Measurements from ENCODE around the gene ADAMTS8. TPM values are rescaled to one million over a fixed set of nuclear protein-coding genes. Genes with fewer than 3 reads are reported as not detected.

The ADAMTS8 gene
- total and polyA plus RNA-seq, 2 donors: 0.14 to 0.37 TPM

- H3K4me1 ChIP-seq (ENCODE audit: control insufficient read depth in 2 of 2, insufficient read depth in 2 of 2, low read length in 2 of 2): no peaks in the 10 kb centered on the region
- no peaks in the 10 kb centered on the region for H3K9me3 ChIP-seq (ENCODE audit: control insufficient read depth in 2 of 2, insufficient read depth in 1 of 2, low read length in 1 of 2)
- no peaks in the 10 kb centered on the region for H3K36me3 ChIP-seq (ENCODE audit: control insufficient read depth in 2 of 2, insufficient read depth in 2 of 2, low read length in 1 of 2)
- H3K27ac ChIP-seq (ENCODE audit: low read depth in 1 of 2, low read length in 1 of 2): no peak overlapping the region
- 88% methylated on average over 7 of the region's 7 CpGs for WGBS
- H3K4me3 ChIP-seq (ENCODE audit: low read length in 2 of 2): no peak overlapping the region
- H3K27me3 ChIP-seq (ENCODE audit: control insufficient read depth in 2 of 2, insufficient read depth in 1 of 2, low read length in 1 of 2): peaks cover 0 to 2% of the 10 kb centered on the region in 2 donors
- no peak for DNase-seq (ENCODE audit: low read depth in 6 of 9, low spot score in 9 of 9)
Observed at GRCh38 chr11:130407978-130408377, 20.4 kb downstream of the ADAMTS8 start.

- Histone ChIP-seq H3K27ac (ENCODE audit: low read depth in 1 of 2, low read length in 1 of 2) (no peak overlapping the region), H3K27me3 (ENCODE audit: control insufficient read depth in 2 of 2, insufficient read depth in 1 of 2, low read length in 1 of 2) (peaks cover 0 to 15% of the 10 kb centered on the region in 2 donors), H3K4me1 (ENCODE audit: control insufficient read depth in 2 of 2, insufficient read depth in 2 of 2, low read length in 2 of 2) (no peaks in the 10 kb centered on the region), H3K9me3 (ENCODE audit: control insufficient read depth in 2 of 2, insufficient read depth in 1 of 2, low read length in 1 of 2) (no peaks in the 10 kb centered on the region), H3K4me3 (ENCODE audit: low read length in 2 of 2) (no peak overlapping the region), H3K36me3 (ENCODE audit: control insufficient read depth in 2 of 2, insufficient read depth in 2 of 2, low read length in 1 of 2) (no peaks in the 10 kb centered on the region)
- 96% methylated on average over 11 of the region's 11 CpGs for WGBS
- DNase-seq (ENCODE audit: low read depth in 6 of 9, low spot score in 9 of 9): no peak
Observed at GRCh38 chr11:130405428-130405827, 23.0 kb downstream of the ADAMTS8 start.

- H3K36me3 ChIP-seq (ENCODE audit: control insufficient read depth in 2 of 2, insufficient read depth in 2 of 2, low read length in 1 of 2): no peaks in the 10 kb centered on the region
- no peak overlapping the region for H3K27ac ChIP-seq (ENCODE audit: low read depth in 1 of 2, low read length in 1 of 2)
- DNase-seq (ENCODE audit: low read depth in 6 of 9, low spot score in 9 of 9): no peak
- H3K27me3 ChIP-seq (ENCODE audit: control insufficient read depth in 2 of 2, insufficient read depth in 1 of 2, low read length in 1 of 2): peaks cover 0 to 19% of the 10 kb centered on the region in 2 donors
- WGBS: 96% methylated on average over 5 of the region's 5 CpGs
- H3K4me1 ChIP-seq (ENCODE audit: control insufficient read depth in 2 of 2, insufficient read depth in 2 of 2, low read length in 2 of 2): no peaks in the 10 kb centered on the region
- no peaks in the 10 kb centered on the region for H3K9me3 ChIP-seq (ENCODE audit: control insufficient read depth in 2 of 2, insufficient read depth in 1 of 2, low read length in 1 of 2)
- no peak overlapping the region for H3K4me3 ChIP-seq (ENCODE audit: low read length in 2 of 2)
Observed at GRCh38 chr11:130404727-130405126, 23.7 kb downstream of the ADAMTS8 start.

GRCh38 chr11:130403967-130404366 lies 24.4 kb downstream of the ADAMTS8 start:
- DNase-seq (ENCODE audit: low read depth in 6 of 9, low spot score in 9 of 9): no peak
- Histone ChIP-seq H3K36me3 (ENCODE audit: control insufficient read depth in 2 of 2, insufficient read depth in 2 of 2, low read length in 1 of 2) (no peaks in the 10 kb centered on the region), H3K9me3 (ENCODE audit: control insufficient read depth in 2 of 2, insufficient read depth in 1 of 2, low read length in 1 of 2) (no peaks in the 10 kb centered on the region), H3K4me3 (ENCODE audit: low read length in 2 of 2) (no peak overlapping the region), H3K4me1 (ENCODE audit: control insufficient read depth in 2 of 2, insufficient read depth in 2 of 2, low read length in 2 of 2) (no peaks in the 10 kb centered on the region), H3K27ac (ENCODE audit: low read depth in 1 of 2, low read length in 1 of 2) (no peak overlapping the region), H3K27me3 (ENCODE audit: control insufficient read depth in 2 of 2, insufficient read depth in 1 of 2, low read length in 1 of 2) (peaks cover 0 to 19% of the 10 kb centered on the region in 2 donors)
- 95% methylated on average over 3 of the region's 3 CpGs for WGBS

- DNase-seq (ENCODE audit: low read depth in 6 of 9, low spot score in 9 of 9): no peak
- H3K27ac ChIP-seq (ENCODE audit: low read depth in 1 of 2, low read length in 1 of 2): no peak overlapping the region
- no peaks in the 10 kb centered on the region for H3K4me1 ChIP-seq (ENCODE audit: control insufficient read depth in 2 of 2, insufficient read depth in 2 of 2, low read length in 2 of 2)
- H3K4me3 ChIP-seq (ENCODE audit: low read length in 2 of 2): no peak overlapping the region
- WGBS: 86% methylated on average over 11 of the region's 11 CpGs
- H3K27me3 ChIP-seq (ENCODE audit: control insufficient read depth in 2 of 2, insufficient read depth in 1 of 2, low read length in 1 of 2): peaks cover 0 to 19% of the 10 kb centered on the region in 2 donors
- no peaks in the 10 kb centered on the region for H3K36me3 ChIP-seq (ENCODE audit: control insufficient read depth in 2 of 2, insufficient read depth in 2 of 2, low read length in 1 of 2)
- no peaks in the 10 kb centered on the region for H3K9me3 ChIP-seq (ENCODE audit: control insufficient read depth in 2 of 2, insufficient read depth in 1 of 2, low read length in 1 of 2)
Observed at GRCh38 chr11:130403271-130403804, 25.1 kb downstream of the ADAMTS8 start.

GRCh38 chr11:130402570-130402969 lies 25.8 kb downstream of the ADAMTS8 start:
- 57% methylated on average over 2 of the region's 2 CpGs for WGBS
- Histone ChIP-seq H3K4me3 (ENCODE audit: low read length in 2 of 2) (no peak overlapping the region), H3K9me3 (ENCODE audit: control insufficient read depth in 2 of 2, insufficient read depth in 1 of 2, low read length in 1 of 2) (no peaks in the 10 kb centered on the region), H3K27ac (ENCODE audit: low read depth in 1 of 2, low read length in 1 of 2) (no peak overlapping the region), H3K4me1 (ENCODE audit: control insufficient read depth in 2 of 2, insufficient read depth in 2 of 2, low read length in 2 of 2) (no peaks in the 10 kb centered on the region), H3K27me3 (ENCODE audit: control insufficient read depth in 2 of 2, insufficient read depth in 1 of 2, low read length in 1 of 2) (peaks cover 0 to 19% of the 10 kb centered on the region in 2 donors), H3K36me3 (ENCODE audit: control insufficient read depth in 2 of 2, insufficient read depth in 2 of 2, low read length in 1 of 2) (no peaks in the 10 kb centered on the region)
- no peak for DNase-seq (ENCODE audit: low read depth in 6 of 9, low spot score in 9 of 9)

- H3K36me3 ChIP-seq (ENCODE audit: control insufficient read depth in 2 of 2, insufficient read depth in 2 of 2, low read length in 1 of 2): no peaks in the 10 kb centered on the region
- H3K4me3 ChIP-seq (ENCODE audit: low read length in 2 of 2): no peak overlapping the region
- DNase-seq (ENCODE audit: low read depth in 6 of 9, low spot score in 9 of 9): no peak
- no peaks in the 10 kb centered on the region for H3K9me3 ChIP-seq (ENCODE audit: control insufficient read depth in 2 of 2, insufficient read depth in 1 of 2, low read length in 1 of 2)
- H3K27ac ChIP-seq (ENCODE audit: low read depth in 1 of 2, low read length in 1 of 2): no peak overlapping the region
- H3K4me1 ChIP-seq (ENCODE audit: control insufficient read depth in 2 of 2, insufficient read depth in 2 of 2, low read length in 2 of 2): no peaks in the 10 kb centered on the region
- 14% methylated on average over 13 of the region's 13 CpGs for WGBS
- peaks cover 0 to 19% of the 10 kb centered on the region in 2 donors for H3K27me3 ChIP-seq (ENCODE audit: control insufficient read depth in 2 of 2, insufficient read depth in 1 of 2, low read length in 1 of 2)
Observed at GRCh38 chr11:130400781-130401483, 27.5 kb downstream of the ADAMTS8 start.

GRCh38 chr11:130399196-130399595 lies 29.2 kb downstream of the ADAMTS8 start:
- H3K4me3 ChIP-seq (ENCODE audit: low read length in 2 of 2): no peak overlapping the region
- no peak for DNase-seq (ENCODE audit: low read depth in 6 of 9, low spot score in 9 of 9)
- no peaks in the 10 kb centered on the region for H3K36me3 ChIP-seq (ENCODE audit: control insufficient read depth in 2 of 2, insufficient read depth in 2 of 2, low read length in 1 of 2)
- H3K4me1 ChIP-seq (ENCODE audit: control insufficient read depth in 2 of 2, insufficient read depth in 2 of 2, low read length in 2 of 2): no peaks in the 10 kb centered on the region
- peaks cover 0 to 19% of the 10 kb centered on the region in 2 donors for H3K27me3 ChIP-seq (ENCODE audit: control insufficient read depth in 2 of 2, insufficient read depth in 1 of 2, low read length in 1 of 2)
- 89% methylated on average over 2 of the region's 2 CpGs for WGBS
- no peaks in the 10 kb centered on the region for H3K9me3 ChIP-seq (ENCODE audit: control insufficient read depth in 2 of 2, insufficient read depth in 1 of 2, low read length in 1 of 2)
- H3K27ac ChIP-seq (ENCODE audit: low read depth in 1 of 2, low read length in 1 of 2): no peak overlapping the region

GRCh38 chr11:130397780-130398179 lies 30.6 kb downstream of the ADAMTS8 start:
- Histone ChIP-seq H3K4me1 (ENCODE audit: control insufficient read depth in 2 of 2, insufficient read depth in 2 of 2, low read length in 2 of 2) (no peaks in the 10 kb centered on the region), H3K36me3 (ENCODE audit: control insufficient read depth in 2 of 2, insufficient read depth in 2 of 2, low read length in 1 of 2) (no peaks in the 10 kb centered on the region), H3K27ac (ENCODE audit: low read depth in 1 of 2, low read length in 1 of 2) (no peak overlapping the region), H3K4me3 (ENCODE audit: low read length in 2 of 2) (no peak overlapping the region), H3K27me3 (ENCODE audit: control insufficient read depth in 2 of 2, insufficient read depth in 1 of 2, low read length in 1 of 2) (peaks cover 0 to 18% of the 10 kb centered on the region in 2 donors), H3K9me3 (ENCODE audit: control insufficient read depth in 2 of 2, insufficient read depth in 1 of 2, low read length in 1 of 2) (no peaks in the 10 kb centered on the region)
- WGBS: 57% methylated on average over 5 of the region's 5 CpGs
- DNase-seq (ENCODE audit: low read depth in 6 of 9, low spot score in 9 of 9): no peak

Data from thymus (tissue), 11 donors.